ENCODE measurements around the gene DIP2C.
A peak's percentile ranks its signal among the peaks of the same experiment; 100 is the strongest.

The DIP2C gene

GRCh38 chr10:372566-372965 is 316.9 kb downstream of the DIP2C start:
- peaks cover 8 to 15% (median 11%) of the 10 kb centered on the region in 3 donors for H3K36me3 ChIP-seq
- no peaks in the 10 kb centered on the region for H3K27me3 ChIP-seq
- H3K4me3 ChIP-seq = peak overlapping the region; percentile 16 to 18
- peak overlapping the region; percentile 70 to 82 for H3K27ac ChIP-seq
- TF ChIP-seq CTCF (IDR thresholded peaks at IDR 0.05) = no peak
- peaks cover 4 to 66% (median 44%) of the 10 kb centered on the region in 4 donors for H3K4me1 ChIP-seq
- H3K9me3 ChIP-seq = no peaks in the 10 kb centered on the region
- DNase-seq = no peak
- intact Hi-C loops (cut with DNase I; ENCODE audit: low total_unique reads) = no loop called here

- peaks cover 4 to 66% (median 44%) of the 10 kb centered on the region in 4 donors for H3K4me1 ChIP-seq
- no peak for DNase-seq
- H3K27me3 ChIP-seq = no peaks in the 10 kb centered on the region
- no peak for TF ChIP-seq CTCF (IDR thresholded peaks at IDR 0.05)
- peak overlapping the region; percentile 26 to 82 for H3K27ac ChIP-seq
- H3K4me3 ChIP-seq = no peak overlapping the region
- intact Hi-C loops (cut with DNase I; ENCODE audit: low total_unique reads) = no loop called here
- H3K9me3 ChIP-seq = no peaks in the 10 kb centered on the region
- peaks cover 8 to 25% (median 17%) of the 10 kb centered on the region in 3 donors for H3K36me3 ChIP-seq
These were observed 318.0 kb downstream of the DIP2C start for GRCh38 chr10:371515-371914.

- Histone ChIP-seq H3K4me1 (peaks cover 4 to 66% (median 44%) of the 10 kb centered on the region in 4 donors), H3K9me3 (no peaks in the 10 kb centered on the region), H3K27ac (peak overlapping the region; percentile 81 to 82), H3K36me3 (peaks cover 12 to 36% (median 27%) of the 10 kb centered on the region in 3 donors), H3K27me3 (no peaks in the 10 kb centered on the region), H3K4me3 (peak overlapping the region; percentile 33 to 45)
- TF ChIP-seq CTCF (IDR thresholded peaks at IDR 0.05) = no peak
- no peak for DNase-seq
- intact Hi-C loops (cut with DNase I; ENCODE audit: low total_unique reads) = no loop called here
These were observed 319.0 kb downstream of the DIP2C start for GRCh38 chr10:370449-370825.

- H3K9me3 ChIP-seq = no peaks in the 10 kb centered on the region
- peak overlapping the region; percentile 81 to 82 for H3K27ac ChIP-seq
- H3K36me3 ChIP-seq = peaks cover 16 to 41% (median 27%) of the 10 kb centered on the region in 3 donors
- peaks cover 4 to 66% (median 44%) of the 10 kb centered on the region in 4 donors for H3K4me1 ChIP-seq
- no peak for TF ChIP-seq CTCF (IDR thresholded peaks at IDR 0.05)
- intact Hi-C loops (cut with DNase I; ENCODE audit: low total_unique reads) = no loop called here
- no peaks in the 10 kb centered on the region for H3K27me3 ChIP-seq
- H3K4me3 ChIP-seq = peak overlapping the region; percentile 33 to 45
- peak in 1 of 2 donors; percentile 75 for DNase-seq
These were observed 319.6 kb downstream of the DIP2C start for GRCh38 chr10:369684-370448.

GRCh38 chr10:369221-369683 is 320.2 kb downstream of the DIP2C start:
- peak overlapping the region; percentile 81 to 82 for H3K27ac ChIP-seq
- peaks cover 16 to 47% (median 30%) of the 10 kb centered on the region in 3 donors for H3K36me3 ChIP-seq

More at GRCh38 chr10:369221-369683, 320.2 kb downstream of the DIP2C start:
- Histone ChIP-seq H3K27me3 (no peaks in the 10 kb centered on the region), H3K4me3 (peak overlapping the region; percentile 33 to 45), H3K9me3 (no peaks in the 10 kb centered on the region), H3K4me1 (peaks cover 4 to 61% (median 42%) of the 10 kb centered on the region in 4 donors)
- DNase-seq = no peak
- no peak for TF ChIP-seq CTCF (IDR thresholded peaks at IDR 0.05)
- intact Hi-C loops (cut with DNase I; ENCODE audit: low total_unique reads) = no loop called here
